SK-N-SH (cell line): ENCODE results near the gene PURA.

ENCODE experiments used
- CHD2 ChIP-seq: fragments of 150-350 bp; IDR thresholded peaks from 2 replicates; pipeline ENCODE4 v1.6.1; 2018; ENCODE audit warnings: low read length; ENCODE audit not compliant: partially characterized antibody
- EP300 ChIP-seq, 2 experiments: IDR thresholded peaks; 2 replicates each; pipeline versions ENCODE4 v1.4.0 to v1.6.1; 2012; ENCODE audit warnings: borderline replicate concordance in 1 of 2, low read depth in 1 of 2, low read length in 1 of 2
- FOSL2 ChIP-seq: IDR thresholded peaks from 2 replicates; pipeline ENCODE4 v1.4.0; 2012; ENCODE audit warnings: low read depth, mild to moderate bottlenecking, moderate library complexity, borderline replicate concordance
- FOXJ3 ChIP-seq: sonication (generic); formaldehyde crosslinking; IDR thresholded peaks from 2 replicates; pipeline ENCODE4 v1.5.1; 2020; ENCODE audit warnings: mild to moderate bottlenecking, missing genetic modification reagents
- FOXM1 ChIP-seq: IDR thresholded peaks from 2 replicates; pipeline ENCODE4 v1.4.0; 2012; ENCODE audit warnings: low read depth, mild to moderate bottlenecking
- GABPA ChIP-seq: IDR thresholded peaks from 2 replicates; pipeline ENCODE4 v1.4.0; 2012; ENCODE audit warnings: low read depth, mild to moderate bottlenecking
- MXI1 ChIP-seq: IDR thresholded peaks from 2 replicates; pipeline ENCODE4 v1.6.1; 2012; ENCODE audit warnings: mild to moderate bottlenecking, low read depth, low read length, improper control_type of control experiment
- POLR2AphosphoS5 ChIP-seq: IDR thresholded peaks from 2 replicates; pipeline ENCODE4 v1.6.1; 2012; ENCODE audit warnings: low read depth, low read length
- RAD21 ChIP-seq: IDR thresholded peaks from 2 replicates; pipeline ENCODE4 v1.6.1; 2012; ENCODE audit warnings: mild to moderate bottlenecking, low read length
- SMC3 ChIP-seq: IDR thresholded peaks from 2 replicates; pipeline ENCODE4 v1.6.1; 2012; ENCODE audit warnings: low read depth, low read length, improper control_type of control experiment
- TF ChIP-seq, protein P1 (sequence below): fragments of 150-350 bp; IDR thresholded peaks from 2 replicates; pipeline ENCODE4 v1.6.1; 2017; ENCODE audit warnings: antibody characterized with exemption, low read length, low read depth, borderline replicate concordance
- TF ChIP-seq, protein P2 (sequence below): fragments of 200-600 bp; sonication (generic); IDR thresholded peaks from 2 replicates; pipeline ENCODE4 v1.6.1; 2017; ENCODE audit warnings: antibody characterized with exemption, mild to moderate bottlenecking, moderate library complexity
- TF ChIP-seq, protein P3 (sequence below): IDR thresholded peaks from 2 replicates; pipeline ENCODE4 v1.6.1; 2012; ENCODE audit warnings: mild to moderate bottlenecking, low read depth, low read length, moderate library complexity
- TF ChIP-seq, protein P4 (sequence below): IDR thresholded peaks from 2 replicates; pipeline ENCODE4 v1.4.0; 2012; ENCODE audit warnings: low read depth, borderline replicate concordance

DNA sequence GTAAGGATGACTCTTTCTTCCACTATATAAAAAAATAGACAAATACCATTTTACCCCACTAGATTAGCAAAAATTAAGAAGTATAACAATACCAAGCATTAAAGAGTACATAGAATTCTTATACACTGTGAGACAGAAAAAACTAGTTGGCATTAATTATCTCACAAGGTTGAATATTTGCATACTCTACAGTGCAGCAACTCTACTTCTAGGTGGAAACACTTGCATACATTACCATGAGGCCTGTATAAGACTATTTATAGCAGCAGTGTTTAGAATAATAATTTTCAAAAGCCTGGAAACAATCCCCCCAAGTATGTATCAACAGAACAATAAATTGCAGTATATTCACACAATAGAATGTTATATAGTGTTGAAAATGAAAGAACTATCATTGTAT is 19.0 kb upstream of the PURA start:
- TF ChIP-seq CHD2 (no peak), GABPA (no peak), FOXJ3 (CRISPR knock-in tag) (no peak), RAD21 (no peak), MXI1 (no peak), FOXM1 (no peak), FOSL2 (no peak), EP300 (IDR thresholded peaks at IDR 0.05; ENCODE audit: borderline replicate concordance in 1 of 2, low read depth in 1 of 2, low read length in 1 of 2) (no peak), SMC3 (no peak), POLR2AphosphoS5 (no peak)
- TF ChIP-seq, protein P1, sequence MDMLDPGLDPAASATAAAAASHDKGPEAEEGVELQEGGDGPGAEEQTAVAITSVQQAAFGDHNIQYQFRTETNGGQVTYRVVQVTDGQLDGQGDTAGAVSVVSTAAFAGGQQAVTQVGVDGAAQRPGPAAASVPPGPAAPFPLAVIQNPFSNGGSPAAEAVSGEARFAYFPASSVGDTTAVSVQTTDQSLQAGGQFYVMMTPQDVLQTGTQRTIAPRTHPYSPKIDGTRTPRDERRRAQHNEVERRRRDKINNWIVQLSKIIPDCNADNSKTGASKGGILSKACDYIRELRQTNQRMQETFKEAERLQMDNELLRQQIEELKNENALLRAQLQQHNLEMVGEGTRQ = no peak
- TF ChIP-seq, protein P2, sequence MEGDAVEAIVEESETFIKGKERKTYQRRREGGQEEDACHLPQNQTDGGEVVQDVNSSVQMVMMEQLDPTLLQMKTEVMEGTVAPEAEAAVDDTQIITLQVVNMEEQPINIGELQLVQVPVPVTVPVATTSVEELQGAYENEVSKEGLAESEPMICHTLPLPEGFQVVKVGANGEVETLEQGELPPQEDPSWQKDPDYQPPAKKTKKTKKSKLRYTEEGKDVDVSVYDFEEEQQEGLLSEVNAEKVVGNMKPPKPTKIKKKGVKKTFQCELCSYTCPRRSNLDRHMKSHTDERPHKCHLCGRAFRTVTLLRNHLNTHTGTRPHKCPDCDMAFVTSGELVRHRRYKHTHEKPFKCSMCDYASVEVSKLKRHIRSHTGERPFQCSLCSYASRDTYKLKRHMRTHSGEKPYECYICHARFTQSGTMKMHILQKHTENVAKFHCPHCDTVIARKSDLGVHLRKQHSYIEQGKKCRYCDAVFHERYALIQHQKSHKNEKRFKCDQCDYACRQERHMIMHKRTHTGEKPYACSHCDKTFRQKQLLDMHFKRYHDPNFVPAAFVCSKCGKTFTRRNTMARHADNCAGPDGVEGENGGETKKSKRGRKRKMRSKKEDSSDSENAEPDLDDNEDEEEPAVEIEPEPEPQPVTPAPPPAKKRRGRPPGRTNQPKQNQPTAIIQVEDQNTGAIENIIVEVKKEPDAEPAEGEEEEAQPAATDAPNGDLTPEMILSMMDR = no peak
- TF ChIP-seq, protein P3, sequence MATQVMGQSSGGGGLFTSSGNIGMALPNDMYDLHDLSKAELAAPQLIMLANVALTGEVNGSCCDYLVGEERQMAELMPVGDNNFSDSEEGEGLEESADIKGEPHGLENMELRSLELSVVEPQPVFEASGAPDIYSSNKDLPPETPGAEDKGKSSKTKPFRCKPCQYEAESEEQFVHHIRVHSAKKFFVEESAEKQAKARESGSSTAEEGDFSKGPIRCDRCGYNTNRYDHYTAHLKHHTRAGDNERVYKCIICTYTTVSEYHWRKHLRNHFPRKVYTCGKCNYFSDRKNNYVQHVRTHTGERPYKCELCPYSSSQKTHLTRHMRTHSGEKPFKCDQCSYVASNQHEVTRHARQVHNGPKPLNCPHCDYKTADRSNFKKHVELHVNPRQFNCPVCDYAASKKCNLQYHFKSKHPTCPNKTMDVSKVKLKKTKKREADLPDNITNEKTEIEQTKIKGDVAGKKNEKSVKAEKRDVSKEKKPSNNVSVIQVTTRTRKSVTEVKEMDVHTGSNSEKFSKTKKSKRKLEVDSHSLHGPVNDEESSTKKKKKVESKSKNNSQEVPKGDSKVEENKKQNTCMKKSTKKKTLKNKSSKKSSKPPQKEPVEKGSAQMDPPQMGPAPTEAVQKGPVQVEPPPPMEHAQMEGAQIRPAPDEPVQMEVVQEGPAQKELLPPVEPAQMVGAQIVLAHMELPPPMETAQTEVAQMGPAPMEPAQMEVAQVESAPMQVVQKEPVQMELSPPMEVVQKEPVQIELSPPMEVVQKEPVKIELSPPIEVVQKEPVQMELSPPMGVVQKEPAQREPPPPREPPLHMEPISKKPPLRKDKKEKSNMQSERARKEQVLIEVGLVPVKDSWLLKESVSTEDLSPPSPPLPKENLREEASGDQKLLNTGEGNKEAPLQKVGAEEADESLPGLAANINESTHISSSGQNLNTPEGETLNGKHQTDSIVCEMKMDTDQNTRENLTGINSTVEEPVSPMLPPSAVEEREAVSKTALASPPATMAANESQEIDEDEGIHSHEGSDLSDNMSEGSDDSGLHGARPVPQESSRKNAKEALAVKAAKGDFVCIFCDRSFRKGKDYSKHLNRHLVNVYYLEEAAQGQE = no peak
- TF ChIP-seq, protein P4, sequence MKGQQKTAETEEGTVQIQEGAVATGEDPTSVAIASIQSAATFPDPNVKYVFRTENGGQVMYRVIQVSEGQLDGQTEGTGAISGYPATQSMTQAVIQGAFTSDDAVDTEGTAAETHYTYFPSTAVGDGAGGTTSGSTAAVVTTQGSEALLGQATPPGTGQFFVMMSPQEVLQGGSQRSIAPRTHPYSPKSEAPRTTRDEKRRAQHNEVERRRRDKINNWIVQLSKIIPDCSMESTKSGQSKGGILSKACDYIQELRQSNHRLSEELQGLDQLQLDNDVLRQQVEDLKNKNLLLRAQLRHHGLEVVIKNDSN = no peak
